ENCODE measurements around the gene OGDH. TPM values are rescaled to one million over a fixed set of nuclear protein-coding genes. Genes with fewer than 3 reads are reported as not detected.

Gene OGDH
- total and polyA plus RNA-seq, 3 donors from 2014 or later: 82.4 to 95.1 (median 87.0) TPM

DNA sequence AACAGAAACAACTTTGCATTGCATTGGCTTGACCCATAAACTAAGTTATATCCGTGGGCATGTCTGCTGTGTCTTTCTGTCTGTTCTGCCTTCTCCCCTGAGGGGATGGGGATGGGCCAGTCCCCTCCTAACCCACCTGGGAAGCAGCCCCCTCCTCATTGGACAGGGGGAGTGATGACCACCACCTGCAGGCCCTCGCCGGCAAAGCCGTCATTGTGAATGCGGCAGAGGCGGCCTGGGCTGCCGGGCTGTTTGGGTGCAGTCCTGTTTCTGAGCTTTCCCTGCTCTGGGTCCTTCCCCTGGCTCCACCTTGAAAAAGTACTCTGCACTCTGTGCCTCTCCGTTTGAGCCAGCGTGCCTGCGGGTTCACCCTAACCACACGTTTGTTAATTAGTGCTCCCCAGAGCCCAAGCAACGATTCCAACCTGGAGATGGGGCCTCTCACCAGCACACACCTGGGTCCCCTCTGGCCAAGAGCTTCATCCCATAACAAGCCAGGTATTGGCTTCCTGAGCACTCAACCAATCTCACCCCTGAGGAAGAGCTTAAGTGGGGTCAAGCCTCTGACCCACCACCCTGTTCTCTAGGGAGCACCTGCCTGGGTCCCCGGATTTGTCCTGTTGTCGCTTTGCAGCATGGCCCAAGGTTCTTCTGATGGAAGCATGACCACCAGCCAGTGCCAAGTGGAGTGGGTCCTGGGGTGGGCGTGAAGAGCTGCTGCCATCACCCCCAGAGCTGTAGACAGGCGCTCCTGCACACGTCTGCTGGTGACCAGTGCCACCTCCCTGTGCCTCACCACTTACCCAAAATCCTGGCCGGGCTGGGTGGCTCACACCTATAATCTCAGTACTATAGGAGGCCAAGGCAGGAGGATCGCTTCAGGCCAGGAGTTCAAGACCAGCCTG lies 102.8 kb downstream of the OGDH start:
- 80 to 82% methylated on average over 16 to 19 of the region's 19 CpGs for WGBS, 2 donors
- Histone ChIP-seq H3K4me3 (no peak overlapping the region), H3K36me3 (ENCODE audit: low read depth, missing control alignments) (no peaks in the 10 kb centered on the region)

DNA sequence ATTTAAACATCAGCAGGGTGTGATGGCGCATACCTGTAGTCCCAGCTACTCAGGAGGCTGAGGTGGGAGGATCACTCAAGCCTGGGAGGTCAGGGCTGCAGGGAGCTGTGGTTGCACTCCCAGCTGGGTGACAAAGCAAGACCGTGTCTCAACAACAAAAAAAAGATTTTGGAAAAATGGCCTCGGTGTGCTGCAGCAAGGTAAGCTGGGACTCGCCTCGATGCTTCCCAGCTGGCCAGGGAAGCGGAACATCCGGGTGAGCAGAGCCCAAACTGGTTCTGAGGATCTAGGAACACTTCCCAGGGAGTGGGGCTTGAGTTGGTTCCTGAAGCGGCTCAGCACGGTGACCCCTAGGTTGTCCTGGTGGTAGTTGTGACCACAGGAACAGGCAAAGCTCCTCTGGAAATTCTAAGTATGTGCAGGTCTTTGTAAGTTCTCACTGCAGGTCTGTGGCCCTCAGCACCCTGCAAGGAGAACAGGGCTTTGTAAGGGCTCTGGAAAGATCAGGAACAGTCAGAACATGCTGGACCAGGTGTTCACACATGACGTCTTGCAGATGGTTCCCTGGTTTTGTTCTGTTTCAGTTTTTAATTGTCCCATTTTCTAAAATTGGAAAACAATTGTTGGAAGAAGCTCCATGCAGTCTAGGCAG lies 103.6 kb downstream of the OGDH start:
- Histone ChIP-seq H3K27me3 (no peaks in the 10 kb centered on the region), H3K9me3 (no peaks in the 10 kb centered on the region), H3K4me1 (no peaks in the 10 kb centered on the region), H3K4me3 (no peak overlapping the region), H3K27ac (no peak overlapping the region), H3K36me3 (ENCODE audit: low read depth, missing control alignments) (no peaks in the 10 kb centered on the region)
- intact Hi-C loops (cut with DNase I; ENCODE audit: low total_unique reads): no loop called here
- no peak for DNase-seq
- 85 to 89% methylated on average over 10 of the region's 10 CpGs for WGBS, 2 donors
- TF ChIP-seq, protein P1, sequence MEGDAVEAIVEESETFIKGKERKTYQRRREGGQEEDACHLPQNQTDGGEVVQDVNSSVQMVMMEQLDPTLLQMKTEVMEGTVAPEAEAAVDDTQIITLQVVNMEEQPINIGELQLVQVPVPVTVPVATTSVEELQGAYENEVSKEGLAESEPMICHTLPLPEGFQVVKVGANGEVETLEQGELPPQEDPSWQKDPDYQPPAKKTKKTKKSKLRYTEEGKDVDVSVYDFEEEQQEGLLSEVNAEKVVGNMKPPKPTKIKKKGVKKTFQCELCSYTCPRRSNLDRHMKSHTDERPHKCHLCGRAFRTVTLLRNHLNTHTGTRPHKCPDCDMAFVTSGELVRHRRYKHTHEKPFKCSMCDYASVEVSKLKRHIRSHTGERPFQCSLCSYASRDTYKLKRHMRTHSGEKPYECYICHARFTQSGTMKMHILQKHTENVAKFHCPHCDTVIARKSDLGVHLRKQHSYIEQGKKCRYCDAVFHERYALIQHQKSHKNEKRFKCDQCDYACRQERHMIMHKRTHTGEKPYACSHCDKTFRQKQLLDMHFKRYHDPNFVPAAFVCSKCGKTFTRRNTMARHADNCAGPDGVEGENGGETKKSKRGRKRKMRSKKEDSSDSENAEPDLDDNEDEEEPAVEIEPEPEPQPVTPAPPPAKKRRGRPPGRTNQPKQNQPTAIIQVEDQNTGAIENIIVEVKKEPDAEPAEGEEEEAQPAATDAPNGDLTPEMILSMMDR (IDR thresholded peaks at IDR 0.05): no peak
- no peak for TF ChIP-seq POLR2A (IDR thresholded peaks at IDR 0.05)

More for the DNA sequence above, 102.8 kb downstream of the OGDH start:
- TF ChIP-seq, protein P1 (IDR thresholded peaks at IDR 0.05): no peak
- TF ChIP-seq POLR2A (IDR thresholded peaks at IDR 0.05): no peak
- intact Hi-C loops (cut with DNase I; ENCODE audit: low total_unique reads): no loop called here
- H3K27me3 ChIP-seq: no peaks in the 10 kb centered on the region
- no peak for DNase-seq
- no peaks in the 10 kb centered on the region for H3K9me3 ChIP-seq
- no peak overlapping the region for H3K27ac ChIP-seq
- no peaks in the 10 kb centered on the region for H3K4me1 ChIP-seq

DNA sequence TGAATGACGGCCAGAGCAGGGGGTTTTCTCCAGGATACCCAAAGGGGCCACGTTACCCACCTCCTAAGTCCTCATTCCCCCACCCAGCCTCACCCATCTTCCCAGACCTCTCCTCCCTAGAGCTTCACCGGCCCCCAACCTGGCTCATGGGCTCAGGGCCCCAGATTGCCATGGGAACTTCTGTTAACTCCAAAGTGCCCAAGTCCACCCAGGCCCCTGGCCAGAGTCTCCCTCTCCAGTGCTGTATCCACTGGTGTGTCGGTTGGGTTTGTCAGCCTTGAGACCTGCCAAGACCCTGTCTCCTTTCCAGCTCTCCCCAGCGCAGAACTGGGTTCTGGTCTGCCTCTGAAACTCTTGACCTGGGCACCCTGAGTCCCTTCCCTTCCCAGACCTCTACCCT lies 105.1 kb downstream of the OGDH start:
- 62 to 79% methylated on average over 3 to 5 of the region's 5 CpGs for WGBS, 2 donors
- intact Hi-C loops (cut with DNase I; ENCODE audit: low total_unique reads): no loop called here
- no peaks in the 10 kb centered on the region for H3K27me3 ChIP-seq
- H3K36me3 ChIP-seq (ENCODE audit: low read depth, missing control alignments): no peaks in the 10 kb centered on the region
- no peaks in the 10 kb centered on the region for H3K9me3 ChIP-seq
- no peak for TF ChIP-seq POLR2A (IDR thresholded peaks at IDR 0.05)
- TF ChIP-seq, protein P1 (IDR thresholded peaks at IDR 0.05): no peak
- H3K27ac ChIP-seq: no peak overlapping the region
- H3K4me3 ChIP-seq: no peak overlapping the region
- DNase-seq: no peak
- H3K4me1 ChIP-seq: no peaks in the 10 kb centered on the region

DNA sequence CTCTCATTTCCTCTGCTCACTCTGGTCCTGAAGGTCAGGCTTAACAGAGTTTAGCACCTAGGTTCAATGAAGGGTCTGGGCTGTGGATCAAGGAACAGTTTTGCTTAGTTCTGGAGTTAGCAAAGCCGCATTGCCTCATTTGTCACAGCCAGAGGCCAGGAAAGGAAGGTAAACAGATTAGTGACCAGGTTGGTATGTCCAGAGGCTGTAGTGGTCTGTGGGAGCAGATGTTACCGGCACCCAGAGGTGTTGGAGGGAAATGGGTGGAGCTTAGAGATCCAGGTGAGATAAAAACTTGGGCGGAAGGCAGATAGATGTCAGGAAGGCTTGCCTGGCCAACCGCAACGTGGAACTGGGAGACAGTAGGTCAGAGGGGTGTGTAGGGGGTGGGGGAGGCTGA lies 105.6 kb downstream of the OGDH start:
- Histone ChIP-seq H3K4me3 (no peak overlapping the region), H3K27me3 (no peaks in the 10 kb centered on the region), H3K36me3 (ENCODE audit: low read depth, missing control alignments) (no peaks in the 10 kb centered on the region), H3K9me3 (no peaks in the 10 kb centered on the region), H3K27ac (no peak overlapping the region), H3K4me1 (no peaks in the 10 kb centered on the region)
- no peak for DNase-seq
- 54 to 73% methylated on average over 5 of the region's 5 CpGs for WGBS, 2 donors
- intact Hi-C loops (cut with DNase I; ENCODE audit: low total_unique reads): no loop called here
- TF ChIP-seq, protein P1 (IDR thresholded peaks at IDR 0.05): no peak
- TF ChIP-seq POLR2A (IDR thresholded peaks at IDR 0.05): no peak

All from testis (tissue), 3 donors.